ENCODE measurements around the gene SULT1C4. TPM values are rescaled to one million over a fixed set of nuclear protein-coding genes. Genes with fewer than 3 reads are reported as not detected.

SULT1C4 gene
- polyA plus RNA-seq, 1 experiment, result 4.0 TPM

DNA sequence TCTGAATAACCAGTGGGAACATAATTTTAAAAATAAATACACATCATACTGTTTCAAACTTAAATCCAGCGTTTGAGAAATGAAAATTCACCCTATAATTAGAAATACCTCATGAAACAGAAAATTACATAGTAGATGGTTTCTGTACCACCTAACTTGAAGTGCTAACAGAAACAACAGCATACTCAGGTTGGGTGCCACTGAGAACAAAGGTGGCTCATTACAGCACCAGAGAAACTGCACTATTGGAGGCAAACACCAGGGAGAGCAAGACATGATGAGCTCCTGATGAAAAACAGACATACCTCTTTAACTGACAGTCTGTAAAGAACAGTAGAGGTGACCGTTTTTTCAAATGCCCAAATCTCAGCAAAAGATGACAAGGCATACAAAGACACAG lies 12.6 kb downstream of the SULT1C4 start:
- ChIA-PET POLR2A (no interaction called here), CTCF (no interaction called here)
- TF ChIP-seq, protein P1, sequence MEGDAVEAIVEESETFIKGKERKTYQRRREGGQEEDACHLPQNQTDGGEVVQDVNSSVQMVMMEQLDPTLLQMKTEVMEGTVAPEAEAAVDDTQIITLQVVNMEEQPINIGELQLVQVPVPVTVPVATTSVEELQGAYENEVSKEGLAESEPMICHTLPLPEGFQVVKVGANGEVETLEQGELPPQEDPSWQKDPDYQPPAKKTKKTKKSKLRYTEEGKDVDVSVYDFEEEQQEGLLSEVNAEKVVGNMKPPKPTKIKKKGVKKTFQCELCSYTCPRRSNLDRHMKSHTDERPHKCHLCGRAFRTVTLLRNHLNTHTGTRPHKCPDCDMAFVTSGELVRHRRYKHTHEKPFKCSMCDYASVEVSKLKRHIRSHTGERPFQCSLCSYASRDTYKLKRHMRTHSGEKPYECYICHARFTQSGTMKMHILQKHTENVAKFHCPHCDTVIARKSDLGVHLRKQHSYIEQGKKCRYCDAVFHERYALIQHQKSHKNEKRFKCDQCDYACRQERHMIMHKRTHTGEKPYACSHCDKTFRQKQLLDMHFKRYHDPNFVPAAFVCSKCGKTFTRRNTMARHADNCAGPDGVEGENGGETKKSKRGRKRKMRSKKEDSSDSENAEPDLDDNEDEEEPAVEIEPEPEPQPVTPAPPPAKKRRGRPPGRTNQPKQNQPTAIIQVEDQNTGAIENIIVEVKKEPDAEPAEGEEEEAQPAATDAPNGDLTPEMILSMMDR (IDR thresholded peaks at IDR 0.05; ENCODE audit: low read depth, low read length), result no peak

DNA sequence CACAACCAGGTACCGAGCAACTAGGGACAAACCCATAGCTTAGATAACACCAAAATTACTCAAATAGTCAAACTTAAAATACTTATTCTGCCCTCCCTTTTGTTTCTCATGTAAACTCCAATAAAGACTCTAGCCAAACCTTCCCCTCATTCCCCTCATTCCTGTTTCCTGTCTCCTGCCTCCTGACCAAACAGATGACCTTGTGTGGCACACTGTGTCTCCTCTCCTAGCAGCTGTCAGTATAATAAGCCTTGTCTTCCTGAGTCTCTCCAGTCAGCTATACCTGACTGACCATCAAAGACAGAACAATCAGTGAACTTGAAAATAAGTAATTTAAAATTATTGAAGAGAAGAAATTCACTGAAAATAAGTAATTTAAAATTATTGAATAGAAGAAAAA lies 14.3 kb downstream of the SULT1C4 start:
- TF ChIP-seq, protein P1 (IDR thresholded peaks at IDR 0.05; ENCODE audit: low read depth, low read length), result no peak
- ChIA-PET CTCF (interaction anchor here (1.0 kb wide), 1 partner anchor 41 kb away, joined by 5 read pairs; no protein-coding TSS in a partner anchor), POLR2A (no interaction called here)
- Histone ChIP-seq H3K27me3 (ENCODE audit: control insufficient read depth, insufficient read depth, low read length) (no peaks in the 10 kb centered on the region), H3K4me3 (ENCODE audit: low read depth, low read length) (no peak overlapping the region), H3K9me3 (ENCODE audit: control insufficient read depth, insufficient read depth, low read length) (no peaks in the 10 kb centered on the region), H3K27ac (ENCODE audit: low read depth, low read length) (no peak overlapping the region)
- DNase-seq (ENCODE audit: low read depth, low spot score), result no peak

More for the DNA sequence above, 12.6 kb downstream of the SULT1C4 start:
- no peak for DNase-seq (ENCODE audit: low read depth, low spot score)
- Histone ChIP-seq H3K27ac (ENCODE audit: low read depth, low read length) (no peak overlapping the region), H3K27me3 (ENCODE audit: control insufficient read depth, insufficient read depth, low read length) (no peaks in the 10 kb centered on the region), H3K4me3 (ENCODE audit: low read depth, low read length) (no peak overlapping the region), H3K9me3 (ENCODE audit: control insufficient read depth, insufficient read depth, low read length) (no peaks in the 10 kb centered on the region)

DNA sequence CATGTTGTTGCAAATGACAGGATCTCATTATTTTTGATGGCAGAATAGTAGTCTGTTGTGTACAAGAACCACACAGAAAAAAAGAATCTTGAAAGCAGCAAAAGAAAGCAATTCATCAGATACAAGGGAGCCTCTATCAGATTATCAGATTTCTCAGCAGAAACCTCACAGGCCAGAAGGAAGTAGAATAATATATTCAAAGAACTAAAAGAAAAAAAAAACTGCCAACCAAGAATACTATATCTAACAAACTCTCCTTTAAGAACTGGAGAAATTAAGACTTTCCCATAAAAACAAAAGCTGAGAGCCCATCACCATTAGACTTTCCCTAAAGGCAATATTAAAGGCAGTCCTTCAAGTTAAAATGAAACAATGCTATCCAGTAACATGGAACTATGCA lies 15.4 kb downstream of the SULT1C4 start:
- Histone ChIP-seq H3K27ac (ENCODE audit: low read depth, low read length) (no peak overlapping the region), H3K9me3 (ENCODE audit: control insufficient read depth, insufficient read depth, low read length) (no peaks in the 10 kb centered on the region), H3K27me3 (ENCODE audit: control insufficient read depth, insufficient read depth, low read length) (no peaks in the 10 kb centered on the region), H3K4me3 (ENCODE audit: low read depth, low read length) (no peak overlapping the region)
- DNase-seq (ENCODE audit: low read depth, low spot score), result no peak
- POLR2A ChIA-PET, result no interaction called here
- TF ChIP-seq, protein P1 (IDR thresholded peaks at IDR 0.05; ENCODE audit: low read depth, low read length), result no peak
- CTCF ChIA-PET, result no interaction called here

DNA sequence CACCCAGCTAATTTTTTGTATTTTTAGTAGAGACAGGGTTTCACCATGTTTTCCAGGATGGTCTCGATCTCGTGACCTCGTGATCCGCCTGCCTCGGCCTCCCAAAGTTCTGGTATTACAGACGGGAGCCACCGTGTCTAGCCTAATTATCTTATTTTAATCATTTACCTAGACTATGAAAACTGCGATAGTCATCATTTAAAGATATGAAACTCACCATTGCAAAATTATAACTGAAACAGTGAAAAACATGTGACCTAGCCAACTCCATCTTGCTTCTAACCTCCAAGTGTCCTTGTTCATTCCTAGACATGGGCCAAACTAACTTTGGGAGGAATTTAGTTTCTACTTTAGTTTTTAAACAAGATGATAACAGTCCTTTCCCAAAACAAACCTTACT lies 17.4 kb downstream of the SULT1C4 start:
- Histone ChIP-seq H3K4me3 (ENCODE audit: low read depth, low read length) (no peak overlapping the region), H3K27ac (ENCODE audit: low read depth, low read length) (no peak overlapping the region), H3K27me3 (ENCODE audit: control insufficient read depth, insufficient read depth, low read length) (no peaks in the 10 kb centered on the region), H3K9me3 (ENCODE audit: control insufficient read depth, insufficient read depth, low read length) (peaks cover 18% of the 10 kb centered on the region)
- CTCF ChIA-PET, result no interaction called here
- no peak for DNase-seq (ENCODE audit: low read depth, low spot score)
- POLR2A ChIA-PET, result no interaction called here
- TF ChIP-seq, protein P1 (IDR thresholded peaks at IDR 0.05; ENCODE audit: low read depth, low read length), result no peak

DNA sequence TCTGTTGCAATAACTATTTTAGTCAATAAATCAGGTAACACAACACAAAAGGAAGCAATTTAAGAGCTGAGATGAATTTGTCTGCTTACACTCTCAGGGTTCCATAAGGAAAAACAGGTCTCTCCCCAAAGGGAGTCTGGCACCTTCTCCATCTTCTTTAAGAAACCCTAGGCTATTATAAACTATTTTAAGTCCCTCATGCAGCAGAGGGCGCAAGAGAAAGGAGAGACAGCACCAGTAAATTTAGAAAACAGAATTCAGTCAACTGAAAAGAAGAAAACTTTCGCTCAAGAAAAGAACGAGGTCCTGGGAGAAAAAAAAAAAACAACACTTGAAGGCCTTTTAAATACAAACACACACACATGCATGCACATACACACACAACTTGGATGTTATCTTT lies 19.1 kb downstream of the SULT1C4 start:
- TF ChIP-seq, protein P1 (IDR thresholded peaks at IDR 0.05; ENCODE audit: low read depth, low read length), result peak; percentile 47
- H3K4me3 ChIP-seq (ENCODE audit: low read depth, low read length), result no peak overlapping the region
- POLR2A ChIA-PET, result no interaction called here
- H3K27me3 ChIP-seq (ENCODE audit: control insufficient read depth, insufficient read depth, low read length), result no peaks in the 10 kb centered on the region
- H3K27ac ChIP-seq (ENCODE audit: low read depth, low read length), result no peak overlapping the region
- peaks cover 24% of the 10 kb centered on the region for H3K9me3 ChIP-seq (ENCODE audit: control insufficient read depth, insufficient read depth, low read length)
- DNase-seq (ENCODE audit: low read depth, low spot score), result no peak
- CTCF ChIA-PET, result interaction anchor here (0.6 to 1.7 kb wide), 5 partner anchors 13 to 240 kb away, joined by 3 to 18 read pairs (median 4); no protein-coding TSS in a partner anchor
